GM18498 (cell line): ENCODE results near the gene BTBD6.
A peak's percentile ranks its signal among the peaks of the same experiment; 100 is the strongest.
"Not testable (repeated sequence)": the region's sequence is repeated elsewhere in the genome, so short reads cannot be mapped to it uniquely, and the experiment has no call there.

Source experiments
- ATAC-seq: cut with Tn5 transposase; IDR thresholded peaks from one replicate; pipeline ENCODE4 v1.9.1; 2021; ENCODE audit warnings: mild to moderate bottlenecking, moderate library complexity; ENCODE audit not compliant: unreplicated experiment

The BTBD6 gene

GRCh38 chr14:105292826-105293711 lies 44.7 kb downstream of the BTBD6 start:
- no peak for ATAC-seq

- peak; percentile 65 for ATAC-seq
Measured at GRCh38 chr14:105294142-105294597, 45.8 kb downstream of the BTBD6 start.

- ATAC-seq = not testable (repeated sequence)
Measured at GRCh38 chr14:105297311-105297710, 49.0 kb downstream of the BTBD6 start.

- peak; percentile 26 for ATAC-seq
Measured at GRCh38 chr14:105299654-105300541, 51.6 kb downstream of the BTBD6 start.
